Glomerular visceral epithelial cell (primary cell): ENCODE data around the gene GGTLC2.
A peak's percentile ranks its signal among the peaks of the same experiment; 100 is the strongest.
"Not testable (repeated sequence)": the region's sequence is repeated elsewhere in the genome, so short reads cannot be mapped to it uniquely, and the experiment has no call there.

Source experiments
- DNase-seq: peaks from one replicate; pipeline ENCODE4 v3.0.0-alpha.2; 2016; ENCODE audit errors: extremely low spot score

The GGTLC2 gene

DNA sequence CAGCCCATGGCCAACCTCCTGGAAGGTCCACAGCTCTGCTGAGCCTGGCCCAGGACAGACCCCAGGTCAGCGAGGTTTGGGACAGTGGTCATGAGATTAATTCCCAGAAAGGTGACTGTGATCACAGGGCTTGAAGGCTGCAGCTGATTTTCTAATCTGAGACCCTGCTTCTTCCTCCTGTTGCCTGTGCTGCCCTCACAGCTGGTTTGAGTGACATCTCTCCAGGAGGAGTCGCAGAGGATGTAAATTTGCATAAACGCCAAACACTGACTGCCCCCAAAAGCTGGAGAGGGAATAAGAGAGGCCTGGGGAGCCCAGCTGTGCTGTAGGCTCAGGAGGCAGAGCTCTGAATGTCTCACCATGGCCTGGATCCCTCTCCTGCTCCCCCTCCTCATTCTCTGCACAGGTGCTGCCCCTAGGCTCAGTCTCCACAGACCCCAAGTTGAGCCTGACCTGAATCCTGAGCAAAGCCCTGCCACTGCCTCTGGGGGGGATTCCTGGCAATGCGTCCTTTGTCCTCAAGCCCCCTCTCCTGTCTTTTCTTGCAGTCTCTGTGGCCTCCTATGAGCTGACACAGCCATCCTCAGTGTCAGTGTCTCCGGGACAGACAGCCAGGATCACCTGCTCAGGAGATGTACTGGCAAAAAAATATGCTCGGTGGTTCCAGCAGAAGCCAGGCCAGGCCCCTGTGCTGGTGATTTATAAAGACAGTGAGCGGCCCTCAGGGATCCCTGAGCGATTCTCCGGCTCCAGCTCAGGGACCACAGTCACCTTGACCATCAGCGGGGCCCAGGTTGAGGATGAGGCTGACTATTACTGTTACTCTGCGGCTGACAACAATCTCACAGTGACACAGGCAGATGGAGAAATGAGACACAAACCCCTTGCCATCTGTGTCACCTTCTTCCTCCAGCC is 23.8 kb downstream of the GGTLC2 start:
- no peak for DNase-seq

DNA sequence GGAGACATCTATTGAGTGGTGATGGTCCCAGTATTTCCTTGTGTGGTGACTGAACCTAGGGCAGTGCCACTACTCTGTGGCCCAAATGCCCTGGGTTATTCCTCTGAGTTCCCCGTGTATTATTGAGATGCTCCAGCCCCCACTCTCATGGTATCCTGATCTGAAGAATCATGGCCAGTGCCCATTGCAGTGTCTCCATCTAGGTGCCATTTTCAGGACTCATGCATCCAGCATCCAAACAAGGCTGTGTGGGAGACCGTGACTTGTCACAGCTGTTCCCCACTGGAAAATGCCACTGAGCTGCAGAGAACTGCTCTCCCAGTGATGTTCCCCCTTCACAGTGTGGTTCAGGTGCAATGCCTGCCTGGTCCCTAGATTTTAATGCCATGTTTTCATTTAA is 24.7 kb downstream of the GGTLC2 start:
- DNase-seq: no peak

DNA sequence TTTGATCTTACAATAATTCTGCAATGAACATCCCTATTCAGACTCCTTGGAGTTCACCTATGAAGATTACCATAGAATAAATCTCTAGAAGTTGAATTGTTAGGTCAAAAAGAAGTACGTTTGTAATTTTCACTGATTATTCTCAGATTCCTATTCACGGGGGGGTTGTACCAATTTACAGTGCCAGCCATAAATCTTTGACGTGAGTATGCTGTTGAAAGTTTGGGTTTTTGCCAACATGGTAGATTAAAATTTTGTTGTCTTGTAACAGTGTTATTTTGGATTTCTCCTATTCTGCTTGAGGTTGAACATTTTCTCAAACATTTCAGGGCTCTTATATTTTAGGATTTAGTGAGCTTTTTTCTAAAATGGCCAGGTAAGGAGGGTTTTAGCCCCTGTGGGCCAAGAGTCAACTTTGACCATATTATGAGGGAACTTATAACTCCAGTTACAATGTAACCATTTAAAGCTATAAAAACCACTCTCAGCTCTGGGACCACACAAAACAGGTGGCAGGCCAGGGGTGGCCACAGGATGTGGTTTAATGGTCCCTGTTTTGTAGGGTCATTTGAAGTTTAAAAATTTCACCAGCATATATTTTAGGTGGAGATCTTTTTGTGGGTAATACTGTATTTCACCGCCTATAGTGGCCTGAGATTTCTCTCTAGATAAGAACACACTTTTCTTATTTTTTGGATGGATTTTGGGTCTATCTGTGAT is 25.8 kb downstream of the GGTLC2 start:
- no peak for DNase-seq

DNA sequence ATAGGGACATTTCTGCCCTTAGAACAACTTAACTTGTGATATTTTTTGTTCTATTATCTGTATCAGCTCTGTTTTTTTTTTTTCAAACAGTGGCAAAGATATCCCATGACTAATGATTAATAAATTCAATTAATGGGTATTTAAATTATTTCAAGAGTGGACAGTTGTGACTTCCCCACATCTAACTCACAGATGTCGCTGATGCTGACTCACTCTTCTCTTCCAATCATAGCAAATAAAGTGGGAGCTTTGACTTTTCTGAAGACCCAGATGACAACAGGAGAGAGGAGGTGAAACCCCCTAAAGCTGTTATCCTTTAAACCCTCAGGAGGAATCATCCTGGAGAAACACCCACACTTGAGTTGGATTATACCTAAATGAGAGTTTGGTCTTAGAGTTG is 27.1 kb downstream of the GGTLC2 start:
- DNase-seq: no peak

DNA sequence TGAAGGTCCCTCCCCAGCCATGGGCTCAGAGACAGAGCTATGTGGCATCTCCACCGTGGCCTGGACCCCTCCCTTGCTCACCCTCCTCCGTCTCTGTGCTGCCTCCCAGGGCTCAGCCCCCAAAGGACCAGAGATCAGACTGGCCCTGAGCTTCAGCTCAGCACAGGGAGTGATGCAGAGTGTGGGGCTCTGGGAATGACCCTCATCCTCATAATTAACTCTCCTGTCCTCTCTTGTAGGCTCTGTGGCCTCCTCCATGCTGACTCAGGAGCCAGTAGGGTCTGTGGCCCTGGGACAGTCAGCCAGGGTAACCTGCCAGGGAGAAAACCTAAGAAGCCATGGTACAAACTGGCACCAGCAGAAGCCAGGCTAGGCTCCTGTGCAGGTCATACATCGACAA is 28.7 kb downstream of the GGTLC2 start:
- DNase-seq: no peak

DNA sequence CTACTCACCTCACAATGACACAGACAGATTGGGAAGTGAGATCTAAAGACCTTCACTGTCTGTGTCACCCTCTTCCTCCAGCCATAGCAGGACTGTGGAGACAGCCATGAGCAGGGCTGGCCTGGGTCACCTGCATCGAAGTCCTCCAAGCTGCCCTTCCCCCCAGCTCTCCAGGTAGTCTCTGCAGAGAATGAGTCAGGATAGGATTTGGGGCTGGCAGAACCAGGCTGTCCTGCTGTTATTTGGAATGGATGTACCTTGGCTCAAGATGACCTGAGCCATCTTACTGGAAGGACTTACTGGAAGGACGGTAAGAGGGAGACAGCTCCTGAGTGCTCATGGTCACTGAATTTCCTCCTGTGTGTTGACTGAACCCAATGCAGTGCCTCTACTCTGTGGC is 29.2 kb downstream of the GGTLC2 start:
- no peak for DNase-seq

DNA sequence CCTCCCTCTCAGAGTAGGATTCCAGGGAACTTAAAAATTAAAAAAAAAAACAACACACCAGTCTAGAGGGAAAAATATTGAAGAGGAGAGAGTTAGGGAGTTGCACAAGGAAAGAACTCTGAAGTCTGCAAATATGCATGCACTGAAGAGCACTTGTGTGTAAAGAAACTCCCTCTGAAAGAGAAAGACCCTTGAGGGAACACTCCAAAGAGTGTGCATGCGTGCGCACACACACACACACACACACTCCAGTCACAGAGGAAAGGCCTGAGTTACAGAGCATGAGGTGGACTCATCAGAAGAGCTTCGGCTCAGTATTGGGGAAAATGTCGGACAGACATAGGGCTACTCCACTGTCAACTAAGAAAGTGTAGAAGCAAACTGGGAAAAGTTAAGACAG is 30.1 kb downstream of the GGTLC2 start:
- no peak for DNase-seq

DNA sequence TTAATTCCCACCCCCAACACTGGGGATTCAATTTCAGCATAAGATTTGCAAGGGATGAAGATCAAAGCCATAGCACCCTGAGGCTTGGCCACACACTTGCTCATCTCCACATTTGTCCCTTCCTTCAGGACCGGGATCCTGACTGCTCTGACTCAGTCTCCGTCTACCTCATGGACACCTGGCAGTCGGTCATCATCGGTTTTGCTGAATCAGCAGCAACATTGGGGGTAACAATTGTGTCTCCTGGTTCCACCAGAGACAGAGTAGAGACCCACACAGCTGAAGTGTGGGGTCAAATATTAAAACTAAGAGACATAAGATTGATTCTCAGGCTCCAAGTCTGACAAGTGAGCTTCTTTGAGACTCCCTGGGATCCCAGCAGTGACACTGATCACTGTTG is 34.6 kb downstream of the GGTLC2 start:
- no peak for DNase-seq

DNA sequence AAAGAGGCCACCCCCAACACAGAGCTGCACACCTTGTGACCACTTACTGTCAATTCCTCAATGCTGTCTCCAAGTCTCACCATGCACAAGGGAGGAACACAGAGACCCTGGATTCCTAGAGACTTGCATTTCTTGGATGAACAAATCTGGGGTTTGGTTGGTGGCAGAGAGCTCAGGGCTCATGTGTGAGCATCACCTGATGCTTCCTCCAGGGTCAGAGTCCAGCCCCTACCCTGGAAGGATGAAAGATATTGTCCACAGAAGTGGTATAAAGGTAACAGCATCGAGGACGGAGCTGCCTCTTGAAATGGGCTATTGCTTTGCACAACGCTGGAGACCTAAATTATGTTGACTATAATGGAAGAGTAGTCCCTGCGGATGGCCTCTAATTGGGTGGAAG is 36.0 kb downstream of the GGTLC2 start:
- DNase-seq: no peak

DNA sequence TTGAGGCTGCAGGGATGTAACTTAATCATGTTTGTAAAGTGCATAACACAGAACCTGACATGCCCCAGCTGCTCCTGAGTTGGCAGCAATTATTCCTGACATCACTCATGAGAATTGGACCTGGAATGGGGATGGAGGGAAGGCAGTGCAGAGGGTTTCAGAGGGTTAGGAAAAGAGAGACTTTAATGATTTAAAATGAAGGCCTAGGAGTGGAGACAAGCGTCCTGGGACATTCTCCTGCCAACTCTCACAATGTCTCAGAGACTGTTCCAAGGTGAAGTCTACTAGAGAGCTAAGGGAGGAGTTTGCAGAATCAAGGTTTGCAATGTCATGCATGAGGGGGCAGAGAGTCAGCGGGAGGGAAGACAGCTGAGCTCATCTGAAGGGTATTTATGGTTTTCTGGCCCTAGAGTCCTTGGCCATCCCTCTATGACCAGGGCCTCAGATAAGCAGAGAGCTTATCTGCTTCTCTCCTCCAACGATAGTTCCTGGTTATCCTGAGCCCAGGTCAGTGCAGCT is 36.9 kb downstream of the GGTLC2 start:
- peak; percentile 74 for DNase-seq

DNA sequence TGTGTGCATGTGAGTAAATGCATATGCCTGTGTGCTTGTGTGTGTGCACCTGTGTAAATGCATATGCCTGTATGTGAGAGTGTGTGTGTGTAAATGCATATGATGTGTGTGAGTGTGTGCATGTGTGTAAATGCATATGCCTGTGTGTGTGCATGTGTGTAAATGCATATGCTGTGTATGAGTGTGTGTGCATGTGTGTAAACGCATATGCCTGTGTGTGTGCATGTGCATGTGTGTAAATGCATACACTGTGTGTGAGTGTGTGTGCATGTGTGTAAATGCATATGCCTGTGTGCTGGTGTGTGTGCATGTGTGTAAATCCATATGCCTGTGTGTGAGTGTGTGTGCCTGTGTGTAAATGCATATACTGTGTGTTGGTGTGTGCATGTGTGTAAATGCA is 37.8 kb downstream of the GGTLC2 start:
- no peak for DNase-seq

DNA sequence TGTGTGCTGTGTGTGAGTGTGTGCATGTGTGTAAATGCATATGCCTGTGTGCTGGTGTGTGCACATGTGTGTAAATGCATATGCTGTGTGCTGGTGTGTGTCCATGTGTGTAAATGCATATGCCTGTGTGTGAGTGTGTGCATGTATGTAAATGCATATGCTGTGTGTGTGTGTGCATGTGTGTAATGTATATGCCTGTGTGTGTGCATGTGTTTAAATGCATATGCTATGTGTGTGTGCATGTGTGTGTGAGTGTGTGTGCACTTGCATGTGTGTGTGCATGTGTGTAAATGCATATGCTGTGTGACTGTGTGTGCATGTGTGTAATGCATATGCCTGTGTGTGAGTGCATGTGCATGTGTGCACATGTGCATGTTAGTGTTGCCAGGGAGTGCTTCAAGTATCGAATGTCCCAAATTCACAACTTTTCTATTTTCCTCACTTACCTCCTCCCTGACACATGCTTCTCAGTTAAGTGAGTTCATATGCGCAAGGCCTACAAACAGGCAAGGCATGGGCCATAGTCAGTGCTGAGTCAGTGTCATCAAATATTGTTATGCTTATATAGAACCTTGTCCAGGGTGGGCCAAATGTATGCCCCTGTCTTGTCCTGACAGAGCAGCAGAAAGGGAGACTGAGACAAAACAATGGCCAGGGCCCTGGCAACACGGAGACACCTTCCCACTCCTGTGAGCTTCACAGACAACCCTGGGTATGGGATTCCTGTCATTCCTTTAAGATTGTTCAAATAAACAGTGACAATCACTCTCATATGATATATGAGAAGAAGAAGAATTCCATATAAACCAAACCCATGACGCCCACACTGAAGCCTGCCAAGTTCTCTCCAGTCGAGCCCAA is 38.6 kb downstream of the GGTLC2 start:
- DNase-seq: peak; percentile 44

DNA sequence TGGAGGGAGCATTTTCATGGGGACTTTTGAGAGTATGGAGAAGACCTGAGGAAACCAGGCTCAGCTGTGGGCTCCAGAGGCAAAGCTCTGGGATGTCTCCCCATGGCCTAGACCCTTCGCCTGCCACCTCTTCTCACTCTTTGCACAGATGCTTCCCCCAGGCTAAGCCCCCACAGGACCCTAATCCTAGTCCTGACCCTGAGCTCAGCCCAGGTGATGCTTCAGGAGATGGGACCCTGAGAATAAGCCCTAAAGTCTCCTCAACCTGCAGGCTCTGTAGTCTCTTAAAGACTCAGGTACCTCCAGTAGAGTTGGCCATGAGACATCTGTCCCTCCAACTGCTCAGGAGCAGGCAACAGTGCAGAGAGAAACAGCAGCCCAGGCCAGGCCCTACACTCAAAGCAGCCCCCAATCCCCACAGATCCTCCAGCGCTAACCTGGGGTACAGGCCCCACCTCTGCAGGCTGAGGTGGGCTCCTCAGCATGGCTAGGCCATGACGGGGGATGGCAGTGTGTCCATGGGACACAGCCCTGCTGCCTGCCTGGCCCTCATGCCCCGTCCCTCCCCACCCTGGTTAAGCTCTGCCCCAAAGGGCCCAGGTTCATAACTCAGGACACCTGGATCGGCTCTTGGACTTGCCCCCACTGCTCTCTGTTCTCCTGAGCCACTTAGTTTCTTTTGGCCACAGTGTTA is 39.4 kb downstream of the GGTLC2 start:
- DNase-seq: no peak

DNA sequence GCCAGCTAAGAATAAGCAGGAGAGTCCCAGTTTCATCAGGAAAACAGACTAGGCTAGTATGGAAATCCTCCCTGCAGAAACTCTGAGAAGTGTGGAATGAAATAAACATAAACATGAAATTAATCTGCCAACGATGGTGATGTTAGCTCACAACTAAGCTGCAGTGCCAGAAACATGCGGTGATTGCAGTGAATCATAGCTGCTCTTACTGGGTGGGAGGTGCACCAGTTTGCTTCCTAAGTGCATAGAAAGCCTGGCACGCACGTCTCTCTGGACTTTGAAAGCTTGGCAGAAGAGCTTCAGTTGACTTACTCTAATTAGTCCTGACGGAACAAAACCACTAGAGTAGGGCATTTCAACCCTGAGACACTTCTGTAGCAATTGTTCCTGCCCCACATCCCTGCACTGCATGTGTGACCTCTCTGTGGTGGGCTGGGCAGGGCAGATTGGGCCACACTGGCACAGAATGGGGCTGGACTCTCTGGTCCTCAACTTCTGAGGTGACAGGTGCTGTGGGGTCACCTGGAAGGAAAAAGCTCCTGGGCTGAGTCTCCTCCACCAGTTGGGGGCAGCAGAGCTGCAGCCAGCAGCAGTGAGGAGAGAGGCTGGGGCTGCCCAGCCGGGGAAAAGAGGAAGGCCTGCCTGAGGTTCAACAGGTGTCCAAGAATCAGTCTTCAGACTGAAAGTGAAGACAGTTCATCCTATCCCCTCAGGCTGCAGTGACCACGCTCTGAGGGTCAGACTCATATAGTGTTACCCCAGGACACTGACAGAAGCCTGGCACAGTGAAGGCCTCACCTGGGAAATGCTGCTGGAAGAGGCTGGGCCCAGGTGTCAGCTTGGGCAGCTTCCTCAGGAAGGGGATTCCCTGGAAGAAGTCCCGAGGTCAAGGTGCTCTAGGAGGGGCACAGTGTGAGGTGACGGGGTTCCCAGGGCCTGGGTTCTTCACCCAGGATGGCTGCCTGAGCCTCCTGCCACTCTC is 40.5 kb downstream of the GGTLC2 start:
- DNase-seq: peak; percentile 60

DNA sequence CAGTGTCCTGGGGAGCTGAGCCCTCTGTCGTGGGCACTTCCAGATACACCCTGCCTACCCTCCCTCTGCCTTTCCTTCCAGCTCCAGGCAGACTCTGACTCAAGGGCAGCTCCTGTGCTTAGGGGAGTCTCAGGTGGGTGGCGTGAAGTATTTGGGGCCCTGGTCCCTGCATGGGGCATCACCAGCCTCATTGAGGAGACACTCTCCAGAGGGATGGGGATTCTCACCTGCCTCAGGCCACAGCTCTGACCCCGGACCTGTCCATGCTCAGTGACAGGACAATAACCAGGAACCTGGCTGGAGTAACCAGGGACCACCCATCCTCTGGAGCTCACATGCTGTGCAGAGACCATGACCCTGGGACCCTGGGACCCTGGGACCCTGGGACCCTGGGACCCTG is 41.2 kb downstream of the GGTLC2 start:
- DNase-seq: no peak

DNA sequence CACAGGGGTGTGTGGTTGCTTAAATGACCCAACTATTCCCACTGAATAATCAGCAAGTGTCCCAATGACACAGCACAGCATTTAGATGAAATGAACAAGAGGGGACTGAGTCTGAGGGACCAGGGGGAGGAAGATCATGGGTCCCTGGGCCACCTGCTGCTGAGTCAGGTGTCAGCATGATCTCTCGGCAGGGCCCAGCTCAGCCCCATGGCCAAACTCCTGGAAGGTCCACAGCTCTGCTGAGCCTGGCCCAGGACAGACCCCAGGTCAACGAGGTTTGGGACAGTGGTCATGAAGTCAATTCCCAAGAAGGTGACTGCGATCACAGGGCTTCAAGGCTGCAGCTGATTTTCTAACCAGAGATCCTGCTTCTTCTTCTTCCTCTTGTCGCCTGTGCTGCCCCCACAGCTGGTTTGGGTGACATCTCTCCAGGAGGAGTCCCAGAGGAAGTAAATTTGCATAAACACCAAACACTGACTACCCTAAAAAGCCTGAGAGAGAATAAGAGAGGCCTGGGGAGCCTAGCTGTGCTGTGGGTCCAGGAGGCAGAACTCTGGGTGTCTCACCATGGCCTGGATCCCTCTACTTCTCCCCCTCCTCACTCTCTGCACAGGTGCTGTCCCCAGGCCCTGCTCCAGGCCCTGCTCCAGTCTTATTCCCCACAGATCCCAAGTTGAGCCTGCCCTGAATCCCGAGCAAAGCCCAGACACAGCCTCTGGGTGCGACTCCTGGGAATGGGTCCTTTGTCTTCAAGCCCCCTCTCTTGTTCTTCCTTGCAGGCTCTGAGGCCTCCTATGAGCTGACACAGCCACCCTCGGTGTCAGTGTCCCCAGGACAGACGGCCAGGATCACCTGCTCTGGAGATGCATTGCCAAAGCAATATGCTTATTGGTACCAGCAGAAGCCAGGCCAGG is 42.0 kb downstream of the GGTLC2 start:
- DNase-seq: not testable (repeated sequence)

DNA sequence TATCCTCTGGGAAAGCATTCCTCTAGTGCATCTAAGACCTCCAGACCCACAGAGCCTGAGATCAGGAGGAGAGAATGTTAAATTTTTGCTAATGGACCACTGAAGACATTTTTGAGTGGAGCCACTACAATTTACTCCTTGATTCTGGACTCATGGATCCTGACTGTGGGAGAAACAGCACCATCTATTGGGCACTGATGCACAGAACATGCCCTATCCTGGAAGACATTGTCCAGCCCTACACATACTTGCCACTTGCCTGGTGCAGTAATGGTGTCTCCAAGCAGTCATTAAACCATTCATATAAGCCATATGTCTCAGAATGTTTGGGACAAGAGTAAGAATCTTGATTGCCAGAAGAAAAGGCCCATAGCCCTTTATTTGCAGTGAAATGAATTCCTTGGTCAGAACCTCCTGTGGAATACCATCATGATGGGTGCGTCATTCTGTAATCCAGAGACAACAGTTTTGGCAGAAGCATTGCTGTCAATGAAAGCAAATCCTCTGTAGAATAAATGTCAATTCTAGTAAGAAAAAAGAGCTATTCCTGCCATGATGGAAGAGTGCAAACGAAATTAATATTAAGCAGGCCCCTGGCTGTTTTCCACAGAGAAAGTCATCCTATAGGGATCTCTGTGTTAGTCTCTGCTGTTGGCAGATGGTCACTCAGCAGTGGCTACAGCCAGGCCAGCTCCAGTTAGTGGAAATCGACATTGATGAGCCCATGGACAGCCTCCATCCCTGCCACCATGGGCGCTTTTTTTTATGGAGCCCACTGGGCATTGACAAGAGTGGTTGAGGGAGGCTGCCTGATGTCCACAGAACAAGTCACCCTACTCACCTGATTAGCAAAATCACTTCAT is 43.5 kb downstream of the GGTLC2 start:
- peak; percentile 43 for DNase-seq
